Gastroesophageal sphincter (tissue), 4 donors: ENCODE data around the gene ZNF219. TPM values are rescaled to one million over a fixed set of nuclear protein-coding genes. Genes with fewer than 3 reads are reported as not detected.
"Not testable (repeated sequence)": the region's sequence is repeated elsewhere in the genome, so short reads cannot be mapped to it uniquely, and the experiment has no call there.

ENCODE experiments used
- ATAC-seq: fragments of 150-250 bp; one replicate; pipeline ENCODE4 v1.9.1; 2016; ENCODE audit warnings: mild to moderate bottlenecking, moderate library complexity
- H3K27ac ChIP-seq, 4 donors: fragments of 200-600 bp; sonication (generic) in 3 of 4; 1 replicate in 3 of 4; 2 replicates in 1 of 4; pipeline ENCODE4 v1.5.1; 2016 to 2019
- H3K27me3 ChIP-seq: fragments of 200-600 bp; sonication (generic); one replicate; pipeline ENCODE4 v1.5.1; 2019
- H3K36me3 ChIP-seq, 2 donors: fragments of 200-600 bp; sonication (generic); one replicate each; pipeline ENCODE4 v1.5.1; 2019; ENCODE audit warnings: control low read depth in 1 of 2
- H3K4me1 ChIP-seq, 3 donors: fragments of 200-600 bp; sonication (generic); 1 replicate in 2 of 3; 2 replicates in 1 of 3; pipeline ENCODE4 v1.5.1; 2016 to 2019; ENCODE audit warnings: control low read depth in 2 of 3
- H3K4me3 ChIP-seq, 2 donors: fragments of 200-600 bp; sonication (generic); one replicate each; pipeline ENCODE4 v1.5.1; 2019; ENCODE audit warnings: mild to moderate bottlenecking in 1 of 2, moderate library complexity in 1 of 2
- H3K9me3 ChIP-seq, 3 donors: fragments of 200-600 bp; sonication (generic); one replicate each; pipeline ENCODE4 v1.5.1; 2017 to 2019; ENCODE audit warnings: control low read depth in 2 of 3
- CTCF ChIP-seq, 4 experiments: fragments of 200-600 bp in 2 of 4; fragments of 450-650 bp in 2 of 4; sonication (generic) in 1 of 4; IDR thresholded peaks; one replicate each; pipeline ENCODE4 v1.5.1; 2017 to 2019; ENCODE audit warnings: antibody characterized with exemption in 4 of 4, mild to moderate bottlenecking in 2 of 4, moderate library complexity in 2 of 4
- EP300 ChIP-seq: sonication (generic); formaldehyde crosslinking; IDR thresholded peaks from one replicate; pipeline ENCODE4 v1.6.1; 2017; ENCODE audit warnings: antibody characterized with exemption, mild to moderate bottlenecking
- POLR2A ChIP-seq, 2 donors: fragments of 450-650 bp; IDR thresholded peaks; one replicate each; pipeline ENCODE4 v1.6.1; 2017; ENCODE audit warnings: antibody characterized with exemption in 2 of 2, mild to moderate bottlenecking in 2 of 2, moderate library complexity in 1 of 2
- POLR2AphosphoS5 ChIP-seq: sonication (generic); formaldehyde crosslinking; IDR thresholded peaks from one replicate; pipeline ENCODE4 v1.6.1; 2017; ENCODE audit warnings: antibody characterized with exemption
- WGBS, 2 donors: methylation state at CpG; one replicate each; pipeline ENCODE4 v1.1.5; 2018; ENCODE audit warnings: low coverage in 1 of 2; 5-methylcytosine and 5-hydroxymethylcytosine counted together
- total RNA-seq, 4 donors: library from RNA; depleted of rRNA; stranded (reverse); fragments of >200 nt; gene quantifications; one replicate each; pipeline ENCODE4 v1.1.0, GENCODE V29; 2016

The ZNF219 gene
- total RNA-seq, 4 donors from 2014 or later = 42.5 to 112 (median 77.4) TPM

GRCh38 chr14:21043974-21044618 lies 54.4 kb downstream of the ZNF219 start:
- 27 to 49% methylated on average over 2 to 6 of the region's 6 CpGs for WGBS, 2 donors
- Histone ChIP-seq H3K36me3 (no peaks in the 10 kb centered on the region), H3K27ac (peak overlapping the region in 1 of 4 donors; percentile 10), H3K9me3 (no peaks in the 10 kb centered on the region), H3K4me1 (peaks cover 8 to 36% (median 9%) of the 10 kb centered on the region in 3 donors), H3K27me3 (no peaks in the 10 kb centered on the region), H3K4me3 (no peak overlapping the region)
- no peak for ATAC-seq
- TF ChIP-seq POLR2AphosphoS5 (no peak), CTCF (IDR thresholded peaks at IDR 0.05) (no peak), POLR2A (IDR thresholded peaks at IDR 0.05) (no peak)

DNA sequence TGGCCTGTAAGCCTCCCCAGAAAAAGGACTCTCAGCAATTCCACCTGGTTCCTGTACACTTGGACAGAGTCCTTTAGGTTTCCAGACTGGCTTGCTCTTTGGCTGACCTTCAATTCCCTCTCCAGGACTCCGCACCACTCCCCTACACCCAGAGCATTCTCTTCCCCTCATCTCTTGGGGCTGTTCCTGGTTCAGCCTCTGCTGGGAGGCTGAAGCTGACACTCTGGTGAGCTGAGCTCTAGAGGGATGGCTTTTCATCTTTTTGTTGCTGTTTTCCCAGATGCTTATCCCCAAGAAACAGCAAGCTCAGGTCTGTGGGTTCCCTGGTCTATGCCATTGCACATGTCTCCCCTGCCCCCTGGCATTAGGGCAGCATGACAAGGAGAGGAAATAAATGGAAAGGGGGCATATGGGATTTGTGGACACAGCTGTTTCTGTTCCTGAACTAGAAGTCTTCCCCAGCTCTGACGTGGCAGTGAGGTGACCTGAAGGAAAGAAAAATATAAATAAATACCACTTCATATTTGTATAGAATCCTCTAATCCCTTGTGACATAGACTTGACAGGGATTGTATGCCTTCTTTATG lies 55.0 kb downstream of the ZNF219 start:
- peaks cover 13 to 43% (median 13%) of the 10 kb centered on the region in 3 donors for H3K4me1 ChIP-seq
- H3K4me3 ChIP-seq = no peak overlapping the region
- no peak overlapping the region for H3K27ac ChIP-seq
- H3K36me3 ChIP-seq = no peaks in the 10 kb centered on the region
- no peaks in the 10 kb centered on the region for H3K27me3 ChIP-seq
- TF ChIP-seq EP300 (no peak), POLR2AphosphoS5 (no peak), POLR2A (IDR thresholded peaks at IDR 0.05) (no peak), CTCF (IDR thresholded peaks at IDR 0.05) (no peak)
- no peaks in the 10 kb centered on the region for H3K9me3 ChIP-seq
- ATAC-seq = no peak
- WGBS, 2 donors = 0 to 30% methylated on average over 1 of the region's 2 CpGs

DNA sequence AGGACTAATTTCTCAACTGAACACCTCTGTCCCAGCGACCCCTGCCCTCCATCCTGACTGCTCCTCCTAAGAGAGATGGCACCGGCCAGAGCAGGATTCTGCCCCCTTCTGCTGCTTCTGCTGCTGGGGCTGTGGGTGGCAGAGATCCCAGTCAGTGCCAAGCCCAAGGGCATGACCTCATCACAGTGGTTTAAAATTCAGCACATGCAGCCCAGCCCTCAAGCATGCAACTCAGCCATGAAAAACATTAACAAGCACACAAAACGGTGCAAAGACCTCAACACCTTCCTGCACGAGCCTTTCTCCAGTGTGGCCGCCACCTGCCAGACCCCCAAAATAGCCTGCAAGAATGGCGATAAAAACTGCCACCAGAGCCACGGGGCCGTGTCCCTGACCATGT lies 55.5 kb downstream of the ZNF219 start:
- no peak overlapping the region for H3K27ac ChIP-seq
- 55 to 59% methylated on average over 5 to 7 of the region's 8 CpGs for WGBS, 2 donors
- no peak for ATAC-seq
- no peaks in the 10 kb centered on the region for H3K36me3 ChIP-seq
- H3K9me3 ChIP-seq = no peaks in the 10 kb centered on the region
- no peak for TF ChIP-seq CTCF (IDR thresholded peaks at IDR 0.05)
- TF ChIP-seq EP300 = no peak
- TF ChIP-seq POLR2AphosphoS5 = no peak
- no peak for TF ChIP-seq POLR2A (IDR thresholded peaks at IDR 0.05)
- H3K4me3 ChIP-seq = no peak overlapping the region
- peaks cover 14 to 48% (median 17%) of the 10 kb centered on the region in 3 donors for H3K4me1 ChIP-seq
- H3K27me3 ChIP-seq = no peaks in the 10 kb centered on the region

DNA sequence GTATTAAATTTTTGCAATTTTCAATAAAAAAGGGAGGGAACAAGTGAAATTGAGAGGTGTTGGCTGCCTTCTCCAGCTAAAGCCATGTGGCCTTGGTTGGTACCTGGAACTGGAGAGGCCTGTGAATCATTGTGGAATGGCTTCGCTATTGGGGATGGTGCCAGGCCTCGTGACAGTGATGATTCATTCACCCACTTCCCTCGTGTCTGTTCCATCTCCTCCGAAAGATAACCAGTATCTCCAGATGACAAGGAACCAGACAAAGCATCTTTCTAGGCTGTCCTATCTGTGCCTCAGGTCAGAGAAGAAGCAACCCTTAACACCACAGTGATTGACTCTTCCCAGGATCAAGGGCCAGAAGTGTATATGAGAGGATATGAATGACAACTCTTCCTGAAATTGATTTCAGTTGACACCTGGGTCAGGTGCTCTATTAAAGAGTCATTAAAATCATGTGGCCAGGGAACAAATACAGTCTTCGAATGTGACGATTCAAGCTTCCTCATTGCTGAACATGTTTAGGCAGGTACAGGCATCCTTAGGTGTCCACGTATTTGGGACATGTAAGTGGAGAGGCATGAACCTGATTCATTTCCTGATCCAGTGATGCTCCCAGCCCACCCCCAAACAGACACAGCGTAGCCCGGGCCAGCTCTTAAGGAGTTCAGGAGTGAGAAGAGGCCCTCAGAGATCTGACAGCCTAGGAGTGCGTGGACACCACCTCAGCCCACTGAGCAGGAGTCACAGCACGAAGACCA lies 56.6 kb downstream of the ZNF219 start, which contains the start of gene RNASE7:
Gene RNASE7, plus strand, starts transcription at position 687 of the 758 bp plus-strand sequence. CDS start 631 bp downstream, outside the sequence.
- TF ChIP-seq POLR2A (IDR thresholded peaks at IDR 0.05) = no peak
- TF ChIP-seq EP300 = no peak
- peaks cover 14 to 44% (median 17%) of the 10 kb centered on the region in 3 donors for H3K4me1 ChIP-seq
- no peaks in the 10 kb centered on the region for H3K9me3 ChIP-seq
- no peak within 1 kb of the TSS for H3K27ac ChIP-seq
- 66 to 67% methylated on average over 7 to 8 of the region's 11 CpGs for WGBS, 2 donors
- no peak for ATAC-seq
- no peaks in the 10 kb centered on the region for H3K27me3 ChIP-seq
- no peaks in the 10 kb centered on the region for H3K36me3 ChIP-seq
- no peak within 1 kb of the TSS for H3K4me3 ChIP-seq

GRCh38 chr14:21040941-21041340 lies 57.5 kb downstream of the ZNF219 start:
- H3K4me3 ChIP-seq, H3K9me3 ChIP-seq, H3K36me3 ChIP-seq, ATAC-seq, H3K27me3 ChIP-seq, H3K27ac ChIP-seq: not testable (repeated sequence)
- peaks cover 14 to 44% (median 17%) of the 10 kb centered on the region in 3 donors for H3K4me1 ChIP-seq
- 75% methylated on average over 3 of the region's 3 CpGs; no CpG with 5 or more reads in 1 of the 2 donors for WGBS, 2 donors
